A549 (cell line): ENCODE measurements around the gene CERS2. TPM values are rescaled to one million over a fixed set of nuclear protein-coding genes. Genes with fewer than 3 reads are reported as not detected.
A peak's percentile ranks its signal among the peaks of the same experiment; 100 is the strongest.

Experiments used
- ATAC-seq, 2 experiments: fragments of 200-7000 bp in 1 of 2; fragments of >200 bp in 1 of 2; cut with Nextera tagmentation in 1 of 2; cut with Tn5 transposase in 1 of 2; 3 replicates each; pipeline versions ENCODE4 v1.8.0 to v1.9.1; 2018 to 2020; ENCODE audit warnings: mild to moderate bottlenecking in 1 of 2, moderate library complexity in 1 of 2
- CTCF ChIA-PET: fragments of 300-600 bp; sonication (Branson Sonifier 250); formaldehyde crosslinking; extraction: SDS; loops from one replicate; lab custom pipeline; 2021; ENCODE audit warnings: antibody characterized with exemption, inconsistent platforms; lab: Yijun Ruan, JAX
- POLR2A ChIA-PET: fragments of 350-600 bp; formaldehyde crosslinking; extraction: SDS; loops from one replicate; lab custom pipeline; 2021; ENCODE audit warnings: antibody characterized with exemption, inconsistent platforms; lab: Yijun Ruan, JAX
- DNase-seq, 2 experiments: peaks; one replicate each; pipeline versions ENCODE4 v3.0.0 to v3.0.0-alpha.2; 2011 to 2016; ENCODE audit warnings: low read depth in 1 of 2, low spot score in 1 of 2
- FAIRE-seq: peaks from 2 replicates; lab custom pipeline; 2011; peaks lifted over from hg19 to GRCh38; lab: Jason Lieb, UNC
- H3K27ac ChIP-seq, 2 experiments: fragments of >200 bp; sonication (Bioruptor Twin); formaldehyde crosslinking; 3 replicates each; pipeline ENCODE4 v1.5.1; 2016 to 2017
- H3K4me1 ChIP-seq: fragments of >200 bp; sonication (Bioruptor Twin); formaldehyde crosslinking; 3 replicates; pipeline ENCODE4 v1.6.1; 2016
- H3K4me2 ChIP-seq: fragments of >200 bp; sonication (Bioruptor Twin); formaldehyde crosslinking; 3 replicates; pipeline ENCODE4 v1.6.1; 2016
- H3K4me3 ChIP-seq: fragments of >200 bp; sonication (Bioruptor Twin); formaldehyde crosslinking; 3 replicates; pipeline ENCODE4 v1.5.1; 2016
- H3K9me3 ChIP-seq: fragments of >200 bp; sonication (Bioruptor Twin); formaldehyde crosslinking; 3 replicates; pipeline ENCODE4 v1.6.1; 2016
- ATOH8 ChIP-seq: fragments of 250-450 bp; sonication (Bioruptor Pico); IDR thresholded peaks from 2 replicates; pipeline ENCODE4 v1.5.0; 2020; ENCODE audit warnings: low read depth, mild to moderate bottlenecking, moderate library complexity
- BCL3 ChIP-seq: fragments of >200 bp; sonication (Bioruptor Twin); formaldehyde crosslinking; IDR thresholded peaks from 3 replicates; pipeline ENCODE4 v1.6.1; 2016
- CHD4 ChIP-seq: fragments of 200-600 bp; sonication (generic); IDR thresholded peaks from 2 replicates; pipeline ENCODE4 v1.6.1; 2016; ENCODE audit warnings: antibody characterized with exemption, mild to moderate bottlenecking, borderline replicate concordance
- CTCF ChIP-seq: fragments of >200 bp; sonication (Bioruptor Twin); formaldehyde crosslinking; IDR thresholded peaks from 3 replicates; pipeline ENCODE4 v1.5.1; 2016
- E2F6 ChIP-seq: IDR thresholded peaks from 2 replicates; pipeline ENCODE4 v1.6.1; 2012; ENCODE audit warnings: low read depth, borderline replicate concordance
- EHMT2 ChIP-seq: fragments of 200-600 bp; sonication (generic); IDR thresholded peaks from 2 replicates; pipeline ENCODE4 v1.6.1; 2016; ENCODE audit warnings: antibody characterized with exemption, low read depth, mild to moderate bottlenecking, moderate library complexity
- ELK1 ChIP-seq: fragments of 150-350 bp; IDR thresholded peaks from 2 replicates; pipeline ENCODE4 v1.6.1; 2014; ENCODE audit warnings: low read depth, mild to moderate bottlenecking, low read length
- FOSL2 ChIP-seq, 2 experiments: fragments of 450-650 bp in 1 of 2; fragments of >200 bp in 1 of 2; sonication (Bioruptor Twin) in 1 of 2; formaldehyde crosslinking; IDR thresholded peaks; 2 replicates each; pipeline versions ENCODE4 v1.5.0 to v1.6.1; 2016 to 2020; ENCODE audit warnings: mild to moderate bottlenecking in 1 of 2, moderate library complexity in 1 of 2
- GATA3 ChIP-seq: IDR thresholded peaks from 2 replicates; pipeline ENCODE4 v1.6.1; 2012; ENCODE audit warnings: borderline replicate concordance
- HOXB13 ChIP-seq: fragments of 250-450 bp; sonication (Bioruptor Pico); IDR thresholded peaks from 2 replicates; pipeline ENCODE4 v1.5.0; 2020; ENCODE audit warnings: low read depth, mild to moderate bottlenecking, moderate library complexity
- JUN ChIP-seq, 2 experiments: fragments of >200 bp; sonication (Bioruptor Twin); formaldehyde crosslinking; IDR thresholded peaks; 2 replicates in 1 of 2; 3 replicates in 1 of 2; pipeline ENCODE4 v1.6.1; 2016 to 2017
- JUNB ChIP-seq: fragments of >200 bp; sonication (Bioruptor Twin); formaldehyde crosslinking; IDR thresholded peaks from 2 replicates; pipeline ENCODE4 v1.6.1; 2016
- KDM5A ChIP-seq: fragments of 200-600 bp; sonication (generic); IDR thresholded peaks from 2 replicates; pipeline ENCODE4 v1.6.1; 2016; ENCODE audit warnings: antibody characterized with exemption, mild to moderate bottlenecking
- NFE2L2 ChIP-seq: fragments of 150-350 bp; conservative IDR thresholded peaks from 2 replicates; pipeline ENCODE4 v1.6.1; 2014; ENCODE audit warnings: low read length
- PHF8 ChIP-seq: fragments of 200-600 bp; sonication (generic); IDR thresholded peaks from 2 replicates; pipeline ENCODE4 v1.6.1; 2016; ENCODE audit warnings: low read depth, mild to moderate bottlenecking, antibody characterized with exemption, moderate library complexity, borderline replicate concordance
- POLR2A ChIP-seq: IDR thresholded peaks from 2 replicates; pipeline ENCODE4 v1.6.1; 2012; ENCODE audit warnings: mild to moderate bottlenecking, low read length
- POLR2AphosphoS2 ChIP-seq: conservative IDR thresholded peaks from 2 replicates; pipeline ENCODE4 v1.6.1; 2012; ENCODE audit warnings: low read length, improper control_type of control experiment, inconsistent platforms
- RARB ChIP-seq: fragments of 250-450 bp; sonication (Bioruptor Pico); IDR thresholded peaks from 2 replicates; pipeline ENCODE4 v1.8.0; 2021; ENCODE audit warnings: mild to moderate bottlenecking, moderate library complexity
- RCOR1 ChIP-seq: fragments of 150-350 bp; IDR thresholded peaks from 2 replicates; pipeline ENCODE4 v1.6.1; 2014; ENCODE audit warnings: antibody characterized with exemption, low read length, low read depth
- RNF2 ChIP-seq: fragments of 200-600 bp; sonication (generic); IDR thresholded peaks from 2 replicates; pipeline ENCODE4 v1.6.1; 2016; ENCODE audit warnings: low read depth, mild to moderate bottlenecking, antibody characterized with exemption, moderate library complexity, borderline replicate concordance
- SMC3 ChIP-seq: fragments of >200 bp; sonication (Bioruptor Twin); formaldehyde crosslinking; IDR thresholded peaks from 3 replicates; pipeline ENCODE4 v1.6.1; 2018; ENCODE audit warnings: inconsistent platforms
- SREBF2 ChIP-seq: fragments of 450-650 bp; IDR thresholded peaks from 2 replicates; pipeline ENCODE4 v1.6.1; 2014; ENCODE audit warnings: mild to moderate bottlenecking, moderate library complexity
- TFCP2L1 ChIP-seq: fragments of 250-450 bp; sonication (Bioruptor Pico); IDR thresholded peaks from 2 replicates; pipeline ENCODE4 v1.5.0; 2021; ENCODE audit warnings: mild to moderate bottlenecking
- TP53 ChIP-seq: fragments of 250-450 bp; sonication (Bioruptor Pico); IDR thresholded peaks from 2 replicates; pipeline ENCODE4 v1.5.0; 2021; ENCODE audit warnings: mild to moderate bottlenecking, moderate library complexity
- ZNF302 ChIP-seq: fragments of 250-450 bp; sonication (Bioruptor Pico); IDR thresholded peaks from 2 replicates; pipeline ENCODE4 v1.9.0; 2021; ENCODE audit warnings: inconsistent platforms, mild to moderate bottlenecking, moderate library complexity
- ZSCAN20 ChIP-seq: fragments of 250-450 bp; sonication (Bioruptor Pico); IDR thresholded peaks from 2 replicates; pipeline ENCODE4 v1.8.0; 2022; ENCODE audit warnings: mild to moderate bottlenecking, moderate library complexity
- WGBS: methylation state at CpG from one replicate; pipeline ENCODE4 v1.1.6; 2017; ENCODE audit errors: missing lambda C conversion rate; 5-methylcytosine and 5-hydroxymethylcytosine counted together
- polyA plus RNA-seq, 4 experiments: library from polyadenylated mRNA; depleted of rRNA in 3 of 4; stranded (reverse); fragments of >200 nt; fragmentation: RNase III in 1 of 4; extraction: RNeasy Plus Mini Kit Qiagen cat#74134 plus additional on column Dnase treatment in 1 of 4; gene quantifications; 2 replicates in 3 of 4; 3 replicates in 1 of 4; pipeline ENCODE4 v1.2.3, GENCODE V29; 2011 to 2017

CERS2 gene
- polyA plus RNA-seq, 2 of the 4 experiments (the other 2 are of a cell fraction) = 196 to 356 TPM

GRCh38 chr1:150963321-150964163 is 11.1 kb downstream of the CERS2 start:
- FAIRE-seq = no peak
- Histone ChIP-seq H3K4me1 (no peaks in the 10 kb centered on the region), H3K4me2 (no peak overlapping the region), H3K27ac (no peak overlapping the region), H3K9me3 (no peaks in the 10 kb centered on the region), H3K4me3 (no peak overlapping the region)
- ATAC-seq = no peak
- POLR2A ChIA-PET = interaction anchor here (0.6 kb wide), 1 partner anchor 267 kb away, joined by 4 read pairs; no protein-coding TSS in a partner anchor
- CTCF ChIA-PET = interaction anchor here (0.6 to 4.8 kb wide), 8 partner anchors 11 to 41 kb away, joined by 3 to 44 read pairs (median 4); partner anchors contain the start of genes ANXA9 and CERS2
- no peak for DNase-seq
- 94% methylated on average over 10 of the region's 10 CpGs for WGBS
- TF ChIP-seq E2F6 (no peak), POLR2AphosphoS2 (0 out of 2 replicates have a peak, but pooled peaks have one; percentile 47)

- CTCF ChIA-PET = interaction anchor here (0.6 to 1.8 kb wide), 3 partner anchors 18 to 21 kb away, joined by 3 to 5 read pairs (median 3); no protein-coding TSS in a partner anchor
- Histone ChIP-seq H3K4me2 (no peak overlapping the region), H3K4me1 (no peaks in the 10 kb centered on the region), H3K27ac (no peak overlapping the region), H3K4me3 (no peak overlapping the region), H3K9me3 (no peaks in the 10 kb centered on the region)
- no peak for TF ChIP-seq ELK1
- TF ChIP-seq BCL3 = no peak
- TF ChIP-seq ATOH8 = no peak
- no peak for TF ChIP-seq RARB (CRISPR knock-in tag)
- TF ChIP-seq CHD4 = no peak
- no peak for TF ChIP-seq NFE2L2
- no peak for TF ChIP-seq POLR2A
- no peak for TF ChIP-seq EHMT2
- TF ChIP-seq FOSL2 (IDR thresholded peaks at IDR 0.05) = no peak
- TF ChIP-seq FOSL2 (CRISPR knock-in tag; IDR thresholded peaks at IDR 0.05) = no peak
- no peak for TF ChIP-seq GATA3
- no peak for TF ChIP-seq RCOR1
- no peak for ATAC-seq
- FAIRE-seq = no peak
- DNase-seq = no peak
- WGBS = 65% methylated on average over 4 of the region's 4 CpGs
- POLR2A ChIA-PET = no interaction called here
Observed at GRCh38 chr1:150961756-150962155, 12.9 kb downstream of the CERS2 start.

- TF ChIP-seq HOXB13 (CRISPR knock-in tag) = no peak
- no peak for TF ChIP-seq TP53
- TF ChIP-seq RNF2 = no peak
- TF ChIP-seq SMC3 = no peak
- no peak for TF ChIP-seq RCOR1
- no peak for TF ChIP-seq ZSCAN20 (CRISPR knock-in tag)
- no peak for TF ChIP-seq JUN (IDR thresholded peaks at IDR 0.05)
- no peak for TF ChIP-seq SREBF2
- TF ChIP-seq KDM5A = no peak
- no peak for TF ChIP-seq PHF8
- TF ChIP-seq TFCP2L1 (CRISPR knock-in tag) = no peak
- TF ChIP-seq ZNF302 (CRISPR knock-in tag) = no peak
- TF ChIP-seq JUNB = no peak
- TF ChIP-seq CTCF = no peak
- TF ChIP-seq NFE2L2 = no peak
- TF ChIP-seq, all 56 proteins: peak for 0
- Histone ChIP-seq H3K4me2 (no peak overlapping the region), H3K9me3 (no peaks in the 10 kb centered on the region), H3K4me1 (no peaks in the 10 kb centered on the region), H3K4me3 (no peak overlapping the region), H3K27ac (no peak overlapping the region)
- 98% methylated on average over 7 of the region's 7 CpGs for WGBS
- ATAC-seq (no peak), FAIRE-seq (no peak), DNase-seq (no peak)
- CTCF ChIA-PET = interaction anchor here (0.6 to 4.6 kb wide), 3 partner anchors 12 to 20 kb away, joined by 3 to 30 read pairs (median 5); no protein-coding TSS in a partner anchor
- POLR2A ChIA-PET = no interaction called here
Observed at GRCh38 chr1:150960646-150961045, 14.0 kb downstream of the CERS2 start.
